HCT116 (cell line): ENCODE measurements around the gene ATOH8. TPM values are rescaled to one million over a fixed set of nuclear protein-coding genes. Genes with fewer than 3 reads are reported as not detected.
A peak's percentile ranks its signal among the peaks of the same experiment; 100 is the strongest.

Experiments
- ATAC-seq: fragments of 200-7000 bp; cut with Tn5 transposase; 2 replicates; pipeline ENCODE4 v1.9.1; 2020; ENCODE audit warnings: mild to moderate bottlenecking, moderate library complexity
- BruUV-seq: library from RNA; stranded (reverse); fragments of 400-500 nt; replicated peaks from 2 replicates; lab custom pipeline; 2021; lab: Mats Ljungman, UMichigan
- CTCF ChIA-PET: fragments of 300-600 bp; sonication (Branson Sonifier 250); formaldehyde crosslinking; loops from one replicate; lab custom pipeline; 2021; ENCODE audit warnings: antibody characterized with exemption; lab: Charles Lee
- POLR2A ChIA-PET: fragments of 300-600, 350-600 bp; sonication (Branson Sonifier 250); formaldehyde crosslinking; loops from one replicate; lab custom pipeline; 2021; ENCODE audit warnings: antibody characterized with exemption; lab: Charles Lee
- RAD21 ChIA-PET, 2 experiments: fragments of 300-600 bp; sonication (Branson Sonifier 250); formaldehyde crosslinking; loops; one replicate each; lab custom pipeline; 2023; ENCODE audit warnings: low total read pairs in 2 of 2; ENCODE audit not compliant: uncharacterized antibody in 2 of 2, unreplicated experiment in 2 of 2, low non-redundant PET in 1 of 2; lab: Charles Lee
- DNase-seq: peaks from one replicate; pipeline ENCODE4 v3.0.0-alpha.2; 2010; ENCODE audit warnings: low read depth, low spot score
- H2AFZ ChIP-seq: fragments of 200-600 bp; shearing (Covaris generic), sonication (generic); 2 replicates; pipeline ENCODE4 v1.6.1; 2017; ENCODE audit warnings: low read depth, mixed run types, mixed read lengths, antibody characterized with exemption, low read length; ENCODE audit not compliant: poor library complexity, severe bottlenecking
- H3K27ac ChIP-seq: 2 replicates; pipeline ENCODE4 v1.5.1; 2012; ENCODE audit warnings: low read depth, low read length
- H3K27me3 ChIP-seq: fragments of 200-600 bp; sonication (generic); 2 replicates; pipeline ENCODE4 v1.6.1; 2016; ENCODE audit warnings: mixed run types, low read length, mixed read lengths; ENCODE audit not compliant: insufficient read depth
- H3K36me3 ChIP-seq, 2 experiments: fragments of 200-500 bp in 1 of 2; fragments of 200-600 bp in 1 of 2; sonication (Bioruptor generic) in 1 of 2; sonication (generic) in 1 of 2; 2 replicates each; pipeline versions ENCODE4 v1.5.1 to v1.6.1; 2014 to 2016; ENCODE audit warnings: low read length in 2 of 2, inconsistent platforms in 1 of 2, mixed read lengths in 1 of 2, mixed run types in 1 of 2; ENCODE audit not compliant: insufficient read depth in 2 of 2, control insufficient read depth in 1 of 2
- H3K4me1 ChIP-seq, 2 experiments: fragments of 200-600 bp in 1 of 2; sonication (generic) in 1 of 2; 2 replicates each; pipeline versions ENCODE4 v1.5.1 to v1.6.1; 2012 to 2017; ENCODE audit warnings: low read length in 2 of 2, inconsistent platforms in 1 of 2, mild to moderate bottlenecking in 1 of 2, mixed read lengths in 1 of 2, mixed run types in 1 of 2, moderate library complexity in 1 of 2; ENCODE audit not compliant: insufficient read depth in 2 of 2, control insufficient read depth in 1 of 2
- H3K4me2 ChIP-seq: fragments of 200-600 bp; sonication (generic); 2 replicates; pipeline ENCODE4 v1.6.1; 2017; ENCODE audit warnings: mixed run types, low read length, mixed read lengths
- H3K4me3 ChIP-seq, 2 experiments: fragments of 200-600 bp in 1 of 2; sonication (generic) in 1 of 2; replicated peaks in 1 of 2; 2 replicates each; pipeline ENCODE4 v1.5.1; 2011 to 2016; ENCODE audit warnings: low read length in 2 of 2, control low read depth in 1 of 2, low read depth in 1 of 2, mild to moderate bottlenecking in 1 of 2, mixed read lengths in 1 of 2, mixed run types in 1 of 2
- H3K79me2 ChIP-seq: fragments of 200-600 bp; sonication (generic); 2 replicates; pipeline ENCODE4 v1.6.1; 2017; ENCODE audit warnings: mild to moderate bottlenecking, mixed run types, low read length, moderate library complexity, mixed read lengths; ENCODE audit not compliant: insufficient read depth
- H3K9ac ChIP-seq: fragments of 200-600 bp; sonication (generic); 2 replicates; pipeline ENCODE4 v1.6.1; 2016; ENCODE audit warnings: low read length, mixed read lengths
- H3K9me2 ChIP-seq: fragments of 200-600 bp; sonication (generic), shearing (Covaris generic); 2 replicates; pipeline ENCODE4 v1.6.1; 2017; ENCODE audit warnings: mixed run types, mild to moderate bottlenecking, moderate library complexity; ENCODE audit not compliant: insufficient read depth
- H3K9me3 ChIP-seq, 2 experiments: fragments of 200-500 bp in 1 of 2; fragments of 200-600 bp in 1 of 2; sonication (Bioruptor generic) in 1 of 2; sonication (generic) in 1 of 2; 2 replicates each; pipeline ENCODE4 v1.6.1; 2014 to 2017; ENCODE audit warnings: low read length in 2 of 2, mixed read lengths in 2 of 2, inconsistent platforms in 1 of 2, low read depth in 1 of 2, mild to moderate bottlenecking in 1 of 2, mixed run types in 1 of 2, moderate library complexity in 1 of 2; ENCODE audit not compliant: control insufficient read depth in 1 of 2, insufficient read depth in 1 of 2
- H4K20me1 ChIP-seq: fragments of 200-600 bp; sonication (generic), shearing (Covaris generic); 2 replicates; pipeline ENCODE4 v1.6.1; 2017; ENCODE audit warnings: mixed run types, mild to moderate bottlenecking, moderate library complexity; ENCODE audit not compliant: insufficient read depth
- ATF3 ChIP-seq: IDR thresholded peaks from 2 replicates; pipeline ENCODE4 v1.6.1; 2012
- CBX3 ChIP-seq: IDR thresholded peaks from 2 replicates; pipeline ENCODE4 v1.6.1; 2012; ENCODE audit warnings: low read depth
- CEBPB ChIP-seq: IDR thresholded peaks from 2 replicates; pipeline ENCODE4 v1.6.1; 2012; ENCODE audit warnings: low read depth
- CTCF ChIP-seq, 3 experiments: fragments of 200-600 bp in 1 of 3; sonication (generic) in 1 of 3; IDR thresholded peaks in 2 of 3; conservative IDR thresholded peaks in 1 of 3; 2 replicates each; pipeline ENCODE4 v1.5.1; 2012 to 2017; ENCODE audit warnings: low read depth in 2 of 3, low read length in 2 of 3, antibody characterized with exemption in 1 of 3, borderline replicate concordance in 1 of 3, control low read depth in 1 of 3, mild to moderate bottlenecking in 1 of 3, mixed read lengths in 1 of 3, mixed run types in 1 of 3, moderate library complexity in 1 of 3; ENCODE audit not compliant: insufficient read depth in 1 of 3
- EZH2 ChIP-seq: fragments of 200-600 bp; sonication (generic); IDR thresholded peaks from 2 replicates; pipeline ENCODE4 v1.6.1; 2017; ENCODE audit warnings: antibody characterized with exemption, mixed run types
- JUND ChIP-seq: IDR thresholded peaks from 2 replicates; pipeline ENCODE4 v1.6.1; 2012
- RAD21 ChIP-seq: IDR thresholded peaks from 2 replicates; pipeline ENCODE4 v1.6.1; 2012; ENCODE audit warnings: low read depth, mild to moderate bottlenecking
- SP1 ChIP-seq: IDR thresholded peaks from 2 replicates; pipeline ENCODE4 v1.6.1; 2012; ENCODE audit warnings: low read depth
- SRF ChIP-seq: IDR thresholded peaks from 2 replicates; pipeline ENCODE4 v1.6.1; 2012; ENCODE audit warnings: low read depth
- TCF7L2 ChIP-seq: IDR thresholded peaks from 2 replicates; pipeline ENCODE4 v1.7.0; 2011; ENCODE audit warnings: borderline replicate concordance, inconsistent platforms; ENCODE audit not compliant: insufficient read depth, insufficient read length; ENCODE audit errors: extremely low read depth
- ZBTB33 ChIP-seq: IDR thresholded peaks from 2 replicates; pipeline ENCODE4 v1.6.1; 2011; ENCODE audit warnings: mild to moderate bottlenecking, low read length, moderate library complexity; ENCODE audit not compliant: insufficient replicate concordance; ENCODE audit errors: extremely low read depth
- ZNF274 ChIP-seq: fragments of 200-500 bp; sonication (Bioruptor generic); IDR thresholded peaks from 2 replicates; pipeline ENCODE4 v1.6.1; 2014; ENCODE audit warnings: mild to moderate bottlenecking, low read depth, low read length, inconsistent platforms
- intact Hi-C: fragments of 100-400 bp; cut with micrococcal nuclease; formaldehyde crosslinking; loops from 2 replicates; pipeline ENCODE4 v1.10.0; 2022
- total RNA-seq: library from RNA; stranded (reverse); gene quantifications from one replicate; pipeline ENCODE4 v1.2.1, GENCODE V29; 2021; ENCODE audit not compliant: unreplicated experiment

The ATOH8 gene
- total RNA-seq, 1 experiment from 2014 or later, result 0.74 TPM

GRCh38 chr2:85717308-85718008 lies 36.3 kb upstream of the ATOH8 start:
- Histone ChIP-seq H3K4me1 (no peaks in the 10 kb centered on the region), H3K9me3 (no peaks in the 10 kb centered on the region), H3K4me2 (no peak overlapping the region), H3K36me3 (no peaks in the 10 kb centered on the region), H3K9ac (no peak overlapping the region), H3K4me3 (no peak overlapping the region), H2AFZ (no peak overlapping the region), H3K79me2 (no peaks in the 10 kb centered on the region), H3K9me2 (no peaks in the 10 kb centered on the region), H3K27ac (no peak overlapping the region), H3K27me3 (no peaks in the 10 kb centered on the region), H4K20me1 (no peaks in the 10 kb centered on the region)
- ChIA-PET POLR2A (no interaction called here), CTCF (interaction anchor here (3.3 kb wide), 1 partner anchor 80 kb away, joined by 24 read pairs; no protein-coding TSS in a partner anchor), RAD21 (no interaction called here)
- no peak for ATAC-seq
- no peak for TF ChIP-seq RAD21
- no peak for TF ChIP-seq JUND
- no peak for TF ChIP-seq ZBTB33
- DNase-seq, result no peak
- BruUV-seq, result no TSS peak
- intact Hi-C loops, result no loop called here

GRCh38 chr2:85718009-85718391 lies 35.8 kb upstream of the ATOH8 start:
- no peaks in the 10 kb centered on the region for H3K9me3 ChIP-seq
- no peak for DNase-seq
- ATAC-seq, result no peak

More at GRCh38 chr2:85718009-85718391, 35.8 kb upstream of the ATOH8 start:
- no TSS peak for BruUV-seq
- Histone ChIP-seq H3K36me3 (no peaks in the 10 kb centered on the region), H3K4me1 (no peaks in the 10 kb centered on the region), H3K27ac (no peak overlapping the region), H3K27me3 (no peaks in the 10 kb centered on the region), H4K20me1 (no peaks in the 10 kb centered on the region), H3K4me2 (no peak overlapping the region), H3K9ac (no peak overlapping the region), H2AFZ (no peak overlapping the region), H3K9me2 (no peaks in the 10 kb centered on the region), H3K4me3 (no peak overlapping the region), H3K79me2 (no peaks in the 10 kb centered on the region)
- ChIA-PET RAD21 (no interaction called here), POLR2A (no interaction called here), CTCF (interaction anchor here (0.9 to 3.3 kb wide), 2 partner anchors 11 to 81 kb away, joined by 4 to 24 read pairs; no protein-coding TSS in a partner anchor)
- TF ChIP-seq TCF7L2 (no peak), ZBTB33 (no peak), CBX3 (no peak), ZNF274 (no peak), ATF3 (no peak), CTCF (IDR thresholded peaks at IDR 0.05 in 2 of 3, conservative IDR thresholded peaks at IDR 0.05 in 1 of 3; ENCODE audit: borderline replicate concordance in 1 of 3, insufficient read depth in 1 of 3, low read depth in 2 of 3, low read length in 2 of 3) (peak in 2 of 3 experiments; percentile 5 to 21; a peak in 1 of 6 replicates), RAD21 (peak; percentile 36; the same call in 1 of the 2 replicates), SRF (no peak), EZH2 (no peak), SP1 (no peak), CEBPB (no peak)
- intact Hi-C loops, result no loop called here
